ENCODE data around the gene EVX2. TPM values are rescaled to one million over a fixed set of nuclear protein-coding genes. Genes with fewer than 3 reads are reported as not detected.

EVX2 gene
- total RNA-seq, 1 experiment from 2014 or later: not detected

DNA sequence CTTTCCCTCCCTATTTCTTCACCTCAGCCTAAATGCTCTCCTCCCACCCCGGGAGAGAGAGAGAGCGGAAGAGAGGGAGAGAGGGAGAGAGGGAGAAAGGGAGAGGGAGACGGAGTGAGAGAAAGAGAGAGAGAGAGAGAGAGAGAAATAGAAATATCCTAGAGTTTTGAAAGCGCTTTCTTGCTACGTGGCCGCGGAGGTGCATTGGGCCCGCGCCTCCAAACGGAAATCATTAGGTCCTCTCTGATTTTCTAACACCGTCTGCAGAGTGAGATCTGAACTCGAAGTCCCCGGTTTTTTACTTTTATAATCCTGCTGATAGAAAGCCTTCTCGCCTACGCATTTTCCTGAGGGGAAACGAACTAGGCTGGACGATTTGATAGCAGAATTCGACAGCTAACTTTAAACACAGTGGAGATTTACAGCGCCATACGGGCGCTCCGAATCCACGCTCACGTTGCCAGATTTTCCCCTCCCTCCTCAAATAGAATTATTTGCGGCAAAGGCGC lies 903 bp upstream of the EVX2 start (continued):
- TF ChIP-seq ESRRA (CRISPR knock-in tag; IDR thresholded peaks at IDR 0.05; ENCODE audit: borderline replicate concordance): no peak
- no peak for TF ChIP-seq NR3C1 (CRISPR knock-in tag; conservative IDR thresholded peaks at IDR 0.05; ENCODE audit: low read depth)
- no peak for TF ChIP-seq FOXK1 (CRISPR knock-in tag; IDR thresholded peaks at IDR 0.05)
- TF ChIP-seq ZNF423 (CRISPR knock-in tag; IDR thresholded peaks at IDR 0.05): no peak

DNA sequence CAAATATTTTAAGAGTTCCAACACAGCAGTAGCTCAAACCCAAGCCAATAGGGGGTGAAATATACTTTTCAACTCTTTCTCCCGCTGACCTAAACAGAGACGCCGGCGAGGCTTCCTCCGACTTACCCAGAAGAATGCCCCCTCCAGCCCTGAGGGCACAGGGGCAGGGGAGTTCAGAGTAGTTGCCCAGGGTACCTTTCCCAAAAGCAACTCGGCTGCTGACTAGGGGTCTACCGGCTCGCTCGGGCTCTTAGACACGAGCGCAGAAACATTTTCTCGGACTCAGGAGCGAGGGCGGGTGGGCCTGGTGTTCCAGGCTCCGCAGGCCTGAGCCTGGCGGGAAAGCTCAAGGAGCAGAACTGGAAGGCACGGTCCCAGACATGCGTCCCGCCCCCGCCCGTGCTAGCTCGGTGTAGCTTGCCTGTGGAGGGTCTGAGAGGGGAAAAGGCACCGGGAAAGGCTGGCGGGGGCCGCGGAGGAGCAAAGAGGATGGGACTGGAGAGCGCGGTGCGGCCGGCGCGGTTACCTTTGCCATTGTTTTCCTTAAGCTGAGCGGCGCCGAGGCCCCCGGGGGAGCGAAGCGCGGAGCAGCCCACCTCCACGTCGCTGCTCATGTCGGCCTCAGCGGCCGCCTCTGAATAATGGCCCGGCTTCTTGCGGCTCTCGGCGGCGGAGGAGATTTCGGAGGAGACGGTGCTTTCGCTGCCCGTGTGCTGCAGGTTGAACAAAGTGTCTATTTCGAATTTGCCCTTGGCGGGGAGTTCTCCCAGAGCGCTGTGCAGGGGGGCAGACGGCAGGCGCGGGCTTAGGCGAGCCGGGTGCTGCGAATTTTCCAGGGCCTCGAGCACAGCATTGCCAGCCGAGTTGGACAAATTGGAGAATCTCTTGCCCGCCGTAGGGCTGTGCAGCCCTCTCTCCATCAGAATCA lies 674 bp downstream of the EVX2 start:
- H3K36me3 Mint-ChIP-seq: peaks cover 3% of the 10 kb centered on the region; the same call in 1 of the 2 replicates
- peak; percentile 65 for DNase-seq (ENCODE audit: low spot score)
- peak; percentile 2 for ATAC-seq
- no peaks in the 10 kb centered on the region for H3K9me3 Mint-ChIP-seq
- peaks cover 56% of the 10 kb centered on the region for H3K4me1 Mint-ChIP-seq
- ChIA-PET POLR2A (no interaction called here), CTCF (interaction anchor here (0.5 to 4.6 kb wide), 5 partner anchors 14 to 1370 kb away, joined by 3 to 56 read pairs (median 3); partner anchors contain the start of gene LNPK)
- peaks cover 98% of the 10 kb centered on the region for H3K27me3 Mint-ChIP-seq (ENCODE audit: low read depth)
- H3K27ac Mint-ChIP-seq: no peak overlapping the region
- no peak for TF ChIP-seq ATF1 (CRISPR knock-in tag; IDR thresholded peaks at IDR 0.05)
- TF ChIP-seq, protein P1, sequence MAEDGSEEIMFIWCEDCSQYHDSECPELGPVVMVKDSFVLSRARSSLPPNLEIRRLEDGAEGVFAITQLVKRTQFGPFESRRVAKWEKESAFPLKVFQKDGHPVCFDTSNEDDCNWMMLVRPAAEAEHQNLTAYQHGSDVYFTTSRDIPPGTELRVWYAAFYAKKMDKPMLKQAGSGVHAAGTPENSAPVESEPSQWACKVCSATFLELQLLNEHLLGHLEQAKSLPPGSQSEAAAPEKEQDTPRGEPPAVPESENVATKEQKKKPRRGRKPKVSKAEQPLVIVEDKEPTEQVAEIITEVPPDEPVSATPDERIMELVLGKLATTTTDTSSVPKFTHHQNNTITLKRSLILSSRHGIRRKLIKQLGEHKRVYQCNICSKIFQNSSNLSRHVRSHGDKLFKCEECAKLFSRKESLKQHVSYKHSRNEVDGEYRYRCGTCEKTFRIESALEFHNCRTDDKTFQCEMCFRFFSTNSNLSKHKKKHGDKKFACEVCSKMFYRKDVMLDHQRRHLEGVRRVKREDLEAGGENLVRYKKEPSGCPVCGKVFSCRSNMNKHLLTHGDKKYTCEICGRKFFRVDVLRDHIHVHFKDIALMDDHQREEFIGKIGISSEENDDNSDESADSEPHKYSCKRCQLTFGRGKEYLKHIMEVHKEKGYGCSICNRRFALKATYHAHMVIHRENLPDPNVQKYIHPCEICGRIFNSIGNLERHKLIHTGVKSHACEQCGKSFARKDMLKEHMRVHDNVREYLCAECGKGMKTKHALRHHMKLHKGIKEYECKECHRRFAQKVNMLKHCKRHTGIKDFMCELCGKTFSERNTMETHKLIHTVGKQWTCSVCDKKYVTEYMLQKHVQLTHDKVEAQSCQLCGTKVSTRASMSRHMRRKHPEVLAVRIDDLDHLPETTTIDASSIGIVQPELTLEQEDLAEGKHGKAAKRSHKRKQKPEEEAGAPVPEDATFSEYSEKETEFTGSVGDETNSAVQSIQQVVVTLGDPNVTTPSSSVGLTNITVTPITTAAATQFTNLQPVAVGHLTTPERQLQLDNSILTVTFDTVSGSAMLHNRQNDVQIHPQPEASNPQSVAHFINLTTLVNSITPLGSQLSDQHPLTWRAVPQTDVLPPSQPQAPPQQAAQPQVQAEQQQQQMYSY (CRISPR knock-in tag; IDR thresholded peaks at IDR 0.05): peak; percentile 43; the same call in 1 of the 2 replicates
- H3K4me3 Mint-ChIP-seq: peak overlapping the region; percentile 46

DNA sequence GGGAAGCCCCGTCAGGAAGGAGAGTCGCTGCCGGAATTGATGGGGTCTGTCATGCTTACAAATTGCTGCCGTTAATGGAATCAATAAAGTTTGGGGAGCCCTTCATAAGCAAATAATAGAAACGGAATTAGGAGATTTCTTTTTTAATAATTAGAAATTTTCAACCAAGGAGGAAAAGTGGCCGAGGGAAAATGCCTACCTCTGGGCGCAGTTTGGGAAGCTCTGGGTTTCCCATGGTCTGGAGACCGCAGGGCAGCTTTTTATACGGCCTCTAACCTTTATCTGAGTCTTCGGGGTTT lies 1.3 kb downstream of the EVX2 start:
- CTCF ChIA-PET: interaction anchor here (1.0 to 4.6 kb wide), 4 partner anchors 15 to 569 kb away, joined by 3 to 56 read pairs (median 4); partner anchors contain the start of gene LNPK
- Mint-ChIP-seq H3K27me3 (ENCODE audit: low read depth) (peaks cover 98% of the 10 kb centered on the region), H3K9me3 (no peaks in the 10 kb centered on the region), H3K4me3 (peak overlapping the region; percentile 46), H3K4me1 (peaks cover 53% of the 10 kb centered on the region), H3K27ac (no peak overlapping the region), H3K36me3 (peaks cover 3% of the 10 kb centered on the region; the same call in 1 of the 2 replicates)
- DNase-seq (ENCODE audit: low spot score) (no peak), ATAC-seq (no peak)
- POLR2A ChIA-PET: no interaction called here
- TF ChIP-seq USF2 (CRISPR knock-in tag; IDR thresholded peaks at IDR 0.05): no peak
- TF ChIP-seq GRHL2 (CRISPR knock-in tag; IDR thresholded peaks at IDR 0.05; ENCODE audit: insufficient replicate concordance, severe bottlenecking): no peak
- no peak for TF ChIP-seq TEAD1 (CRISPR knock-in tag; IDR thresholded peaks at IDR 0.05)
- no peak for TF ChIP-seq ATF6 (CRISPR knock-in tag; IDR thresholded peaks at IDR 0.05)
- TF ChIP-seq EMX1 (CRISPR knock-in tag; IDR thresholded peaks at IDR 0.05): no peak
- TF ChIP-seq, protein P2, sequence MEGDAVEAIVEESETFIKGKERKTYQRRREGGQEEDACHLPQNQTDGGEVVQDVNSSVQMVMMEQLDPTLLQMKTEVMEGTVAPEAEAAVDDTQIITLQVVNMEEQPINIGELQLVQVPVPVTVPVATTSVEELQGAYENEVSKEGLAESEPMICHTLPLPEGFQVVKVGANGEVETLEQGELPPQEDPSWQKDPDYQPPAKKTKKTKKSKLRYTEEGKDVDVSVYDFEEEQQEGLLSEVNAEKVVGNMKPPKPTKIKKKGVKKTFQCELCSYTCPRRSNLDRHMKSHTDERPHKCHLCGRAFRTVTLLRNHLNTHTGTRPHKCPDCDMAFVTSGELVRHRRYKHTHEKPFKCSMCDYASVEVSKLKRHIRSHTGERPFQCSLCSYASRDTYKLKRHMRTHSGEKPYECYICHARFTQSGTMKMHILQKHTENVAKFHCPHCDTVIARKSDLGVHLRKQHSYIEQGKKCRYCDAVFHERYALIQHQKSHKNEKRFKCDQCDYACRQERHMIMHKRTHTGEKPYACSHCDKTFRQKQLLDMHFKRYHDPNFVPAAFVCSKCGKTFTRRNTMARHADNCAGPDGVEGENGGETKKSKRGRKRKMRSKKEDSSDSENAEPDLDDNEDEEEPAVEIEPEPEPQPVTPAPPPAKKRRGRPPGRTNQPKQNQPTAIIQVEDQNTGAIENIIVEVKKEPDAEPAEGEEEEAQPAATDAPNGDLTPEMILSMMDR (IDR thresholded peaks at IDR 0.05): no peak
- TF ChIP-seq CDX4 (CRISPR knock-in tag; IDR thresholded peaks at IDR 0.05; ENCODE audit: borderline replicate concordance): no peak
- no peak for TF ChIP-seq NR3C1 (CRISPR knock-in tag; conservative IDR thresholded peaks at IDR 0.05; ENCODE audit: low read depth)
- no peak for TF ChIP-seq SP1 (CRISPR knock-in tag; conservative IDR thresholded peaks at IDR 0.05)
- no peak for TF ChIP-seq ERG (CRISPR knock-in tag; IDR thresholded peaks at IDR 0.05)
- no peak for TF ChIP-seq TEAD4 (CRISPR knock-in tag; IDR thresholded peaks at IDR 0.05)
- no peak for TF ChIP-seq NFE2L1 (CRISPR knock-in tag; IDR thresholded peaks at IDR 0.05)
- TF ChIP-seq ETV6 (CRISPR knock-in tag; IDR thresholded peaks at IDR 0.05): no peak
- TF ChIP-seq ZNF317 (CRISPR knock-in tag; IDR thresholded peaks at IDR 0.05; ENCODE audit: borderline replicate concordance, low read depth): no peak

All from WTC11 (cell line).